NCI-H226 (cell line): ENCODE results near the gene CELSR1.
"Not testable (repeated sequence)": the region's sequence is repeated elsewhere in the genome, so short reads cannot be mapped to it uniquely, and the experiment has no call there.

Source experiments
- DNase-seq: peaks from one replicate; pipeline ENCODE4 v3.0.0-alpha.2; 2015

Gene CELSR1

DNA sequence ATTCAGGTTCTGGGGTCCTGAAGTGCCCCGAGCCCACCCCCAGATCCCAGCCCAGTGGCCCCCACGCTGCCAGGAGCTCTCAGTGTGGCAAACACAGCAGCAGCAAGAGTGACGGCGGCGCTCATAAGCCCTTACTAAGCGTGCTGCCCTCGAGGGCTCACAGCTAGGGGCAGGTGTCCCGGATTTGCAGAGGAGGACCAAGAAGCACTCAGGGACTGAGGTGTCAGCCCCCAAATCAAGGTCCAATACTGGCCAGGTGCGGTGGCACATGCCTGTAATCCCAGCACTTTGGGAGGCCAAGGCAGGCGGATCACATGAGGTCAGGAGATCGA lies 25.4 kb downstream of the CELSR1 start:
- no peak for DNase-seq

DNA sequence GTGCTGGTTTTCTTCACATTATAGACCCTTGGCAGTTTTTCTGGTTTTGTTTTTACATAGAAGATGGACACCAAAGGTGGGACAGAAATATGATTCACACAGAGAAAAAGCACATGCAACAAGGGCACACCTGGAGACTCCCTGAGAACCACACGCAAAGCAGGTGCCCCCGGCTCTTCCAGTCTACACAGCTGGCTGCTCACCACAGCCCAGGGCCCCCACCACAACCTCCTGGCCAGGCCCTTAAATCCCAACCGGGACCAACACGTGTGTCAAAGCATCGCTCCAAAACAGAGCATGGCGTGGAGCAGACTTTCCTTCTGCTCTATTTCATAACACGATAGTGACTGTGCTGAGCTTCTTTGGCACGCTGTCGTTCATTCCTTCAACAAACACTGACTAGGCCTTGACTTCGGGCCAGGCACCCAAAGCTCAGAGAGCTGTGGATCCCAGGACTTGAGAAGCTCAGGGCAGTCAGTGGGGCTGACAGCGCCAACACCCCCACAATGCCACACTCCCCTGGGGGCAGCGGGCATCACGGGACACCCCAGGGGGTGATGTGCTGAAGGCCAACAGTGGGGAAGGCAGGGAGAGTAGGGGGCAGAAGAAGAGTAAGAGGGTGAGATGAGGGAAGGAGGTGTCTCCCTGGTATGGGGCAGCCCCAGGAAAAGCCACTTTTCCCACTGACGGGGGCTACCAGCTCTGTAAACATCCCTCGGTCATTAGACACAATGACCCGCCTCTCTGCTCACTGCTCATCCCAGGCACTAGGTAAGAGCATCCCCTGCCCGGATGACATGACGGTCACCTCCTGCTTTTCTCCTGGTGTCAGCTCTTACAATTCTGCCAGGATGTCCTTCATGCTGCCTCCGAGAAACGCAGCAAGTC lies 26.0 kb downstream of the CELSR1 start:
- no peak for DNase-seq

DNA sequence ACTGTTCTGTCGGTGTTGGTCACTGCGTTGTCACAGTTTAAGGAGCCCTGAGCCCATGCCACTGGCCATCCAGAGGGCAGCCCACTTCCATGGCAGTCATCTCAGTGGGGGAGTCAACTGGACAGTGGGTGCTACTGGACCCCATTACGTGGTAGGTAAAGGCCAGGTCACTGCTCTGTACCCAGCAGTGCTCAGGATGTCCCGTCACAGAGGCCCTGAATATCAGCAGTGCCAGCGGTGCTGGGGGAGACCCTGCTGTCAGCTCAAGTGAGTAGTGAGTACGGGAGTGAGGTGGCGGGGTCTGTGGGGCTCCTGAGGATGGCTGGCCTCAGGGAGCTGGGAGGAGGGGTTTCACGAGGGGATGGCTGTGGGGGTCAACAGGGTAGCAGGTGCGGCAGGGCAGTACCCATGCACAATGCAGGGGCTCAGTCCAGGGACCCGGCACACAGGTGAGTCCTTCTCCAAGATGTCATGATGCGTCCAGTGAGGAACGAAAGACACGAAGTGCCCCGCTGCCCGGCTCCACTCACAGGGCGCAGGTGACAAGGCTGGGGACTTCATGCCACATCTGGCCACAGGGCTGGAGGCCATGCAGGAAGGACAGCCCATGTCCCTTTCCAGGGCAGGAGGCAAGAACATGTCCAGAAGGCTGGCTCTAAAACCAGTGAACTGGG lies 27.9 kb downstream of the CELSR1 start:
- no peak for DNase-seq

DNA sequence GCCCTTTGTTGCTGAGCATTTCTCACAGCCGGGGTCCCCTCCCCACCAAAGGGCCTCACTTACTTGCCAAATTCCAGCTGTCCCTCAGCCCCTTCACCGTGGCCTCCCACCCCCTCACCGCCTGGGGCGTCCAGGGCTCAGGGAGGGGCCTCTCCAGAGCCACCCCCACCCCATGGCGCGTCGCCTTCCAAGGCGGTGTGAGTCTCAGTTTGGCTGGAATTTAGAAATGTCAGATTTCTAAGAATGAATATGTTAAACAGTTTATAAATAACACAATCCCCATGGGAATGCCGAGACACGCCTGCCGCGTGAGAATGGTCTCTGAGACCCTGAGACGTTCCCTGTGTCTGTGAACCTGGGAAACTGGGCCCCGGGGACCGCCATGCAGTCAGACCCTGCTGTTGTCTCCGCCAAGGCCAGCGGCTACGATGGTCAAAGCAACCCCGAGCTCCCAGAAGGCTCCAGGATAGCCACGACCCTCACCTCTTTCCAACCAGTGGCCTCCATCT lies 28.9 kb downstream of the CELSR1 start:
- no peak for DNase-seq

DNA sequence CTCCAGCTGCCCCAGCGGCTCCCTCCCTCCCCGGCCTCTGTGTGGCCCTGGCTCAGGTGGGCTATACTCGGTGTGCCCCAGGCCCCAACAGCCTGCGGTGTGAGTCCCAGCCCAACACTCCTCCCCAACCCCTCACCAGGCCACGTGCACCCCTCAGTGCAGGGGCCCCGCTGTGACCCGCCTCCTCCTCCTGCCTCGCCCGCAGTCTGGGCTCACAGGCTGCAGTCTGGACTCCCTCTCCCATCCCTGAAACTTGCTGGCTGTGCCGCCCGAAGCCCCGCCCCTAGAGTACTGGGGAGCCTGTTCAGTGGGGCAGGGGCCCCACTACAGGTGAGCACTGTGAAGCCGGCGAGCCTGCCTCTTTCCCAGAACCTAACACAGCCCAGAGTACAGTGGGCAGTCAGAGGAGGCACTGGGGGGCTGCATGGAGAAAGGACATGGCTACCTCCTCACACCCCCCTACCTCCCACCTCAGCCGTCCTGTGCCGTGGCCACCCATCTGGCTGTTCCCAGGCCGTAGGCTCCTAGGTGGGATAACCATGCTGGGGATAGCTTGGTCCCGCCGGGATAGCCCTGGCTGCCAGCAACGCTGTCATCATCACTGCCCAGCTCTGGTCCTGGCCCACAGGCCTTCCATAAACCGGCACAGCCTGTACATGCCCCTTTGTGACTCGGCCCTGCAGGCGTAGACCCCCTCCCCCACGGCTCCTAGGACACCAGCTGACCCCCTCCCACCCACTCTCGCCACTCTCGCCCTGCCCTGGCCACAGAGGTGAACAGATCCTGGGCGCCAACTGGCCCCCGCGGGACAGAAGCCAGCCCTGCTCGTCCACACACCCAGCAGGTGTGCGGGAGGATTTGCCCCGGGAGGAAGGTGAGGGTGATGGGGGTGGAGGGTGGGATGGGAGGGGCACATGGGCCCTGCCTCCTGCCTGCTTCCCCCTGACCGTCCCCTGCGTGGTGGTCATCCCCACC lies 29.7 kb downstream of the CELSR1 start:
- DNase-seq = no peak

DNA sequence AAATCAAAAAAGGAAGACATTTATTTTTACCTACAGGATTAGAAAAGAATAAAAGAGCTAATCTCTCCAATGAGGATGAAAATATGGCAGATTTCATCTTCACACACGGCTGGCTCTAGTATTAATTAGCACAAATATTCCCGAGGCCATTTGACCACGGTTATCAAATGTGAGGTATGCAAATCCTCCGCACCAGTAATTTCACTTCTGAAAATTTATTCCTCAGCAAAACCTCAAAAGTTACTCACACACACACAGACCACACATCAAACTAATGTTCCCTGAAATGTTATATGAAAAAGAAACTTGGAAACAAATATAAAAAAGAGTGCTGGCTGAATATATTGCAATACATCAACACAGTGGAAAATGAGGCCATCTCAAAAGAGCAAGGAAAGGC lies 32.8 kb downstream of the CELSR1 start:
- no peak for DNase-seq

DNA sequence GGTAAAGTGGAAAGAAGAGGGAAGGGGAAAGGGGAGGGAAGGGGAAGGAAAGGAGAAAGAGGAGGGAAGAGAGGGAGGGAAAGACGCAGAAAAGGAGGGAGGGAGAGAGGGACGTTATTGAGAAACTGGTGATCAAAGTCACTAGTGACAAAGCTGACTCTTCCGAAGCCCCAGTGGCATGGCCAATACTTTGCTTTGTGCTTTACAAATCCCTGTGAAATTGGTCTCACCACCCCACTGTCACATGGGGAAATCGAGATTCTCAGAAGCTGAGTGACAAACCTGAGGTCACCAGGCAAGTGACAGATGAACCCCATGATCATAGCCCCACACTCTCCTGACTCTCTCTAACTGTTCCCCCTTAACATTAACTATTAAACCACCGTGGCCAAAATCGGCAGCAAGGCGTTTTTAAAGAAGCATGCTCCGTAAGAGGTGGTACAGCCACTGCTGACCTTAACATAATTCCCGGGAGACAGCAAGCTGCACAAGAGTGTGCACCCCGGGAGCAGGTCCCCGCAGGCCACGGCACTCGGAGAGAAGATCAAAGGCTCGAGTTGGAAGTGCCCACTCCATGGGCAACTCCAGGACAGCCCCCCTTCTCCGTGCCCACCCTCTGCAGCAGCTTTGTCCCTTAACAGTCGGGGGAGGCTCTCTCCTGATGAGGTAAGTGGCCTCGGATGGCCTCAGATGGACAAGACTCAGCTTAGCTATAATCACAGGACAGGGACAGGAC lies 34.8 kb downstream of the CELSR1 start:
- no peak for DNase-seq

DNA sequence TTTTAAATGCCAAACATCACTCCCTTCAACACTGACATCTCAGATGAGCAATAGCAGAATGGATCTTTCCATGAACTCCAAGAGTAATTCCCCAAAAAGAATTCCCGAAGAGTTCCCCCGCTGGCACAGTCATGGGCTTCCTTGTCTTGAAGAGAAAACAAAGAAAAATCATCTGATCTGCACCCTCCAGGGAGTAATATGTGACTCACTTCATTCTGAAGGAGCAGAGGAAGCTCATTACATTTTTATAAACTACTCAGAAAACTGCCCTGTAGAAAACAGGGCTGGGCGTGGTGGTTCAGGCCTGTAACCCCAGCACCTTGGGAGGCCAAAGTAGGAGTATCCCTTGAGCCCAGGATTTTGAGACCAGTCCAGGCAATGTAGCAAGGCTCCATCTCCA lies 35.7 kb downstream of the CELSR1 start:
- peak; percentile 71 for DNase-seq

DNA sequence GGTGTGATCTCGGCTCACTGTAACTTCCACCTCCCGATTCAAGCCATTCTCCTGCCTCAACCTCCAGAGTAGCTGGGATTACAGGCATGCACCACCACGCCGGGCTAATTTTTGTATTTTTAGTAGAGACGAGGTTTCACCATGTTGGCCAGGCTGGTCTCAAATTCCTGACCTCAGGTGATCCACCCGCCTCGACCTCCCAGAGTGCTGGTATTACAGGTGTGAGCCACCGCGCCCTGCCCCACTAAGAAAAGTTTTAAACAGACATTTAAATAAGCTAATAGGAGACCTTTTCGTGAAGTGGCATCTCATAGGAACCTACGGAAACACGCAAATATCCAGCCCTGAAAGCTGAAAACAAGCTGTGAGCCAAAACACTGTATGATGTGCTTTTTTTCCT lies 36.2 kb downstream of the CELSR1 start:
- not testable (repeated sequence) for DNase-seq

DNA sequence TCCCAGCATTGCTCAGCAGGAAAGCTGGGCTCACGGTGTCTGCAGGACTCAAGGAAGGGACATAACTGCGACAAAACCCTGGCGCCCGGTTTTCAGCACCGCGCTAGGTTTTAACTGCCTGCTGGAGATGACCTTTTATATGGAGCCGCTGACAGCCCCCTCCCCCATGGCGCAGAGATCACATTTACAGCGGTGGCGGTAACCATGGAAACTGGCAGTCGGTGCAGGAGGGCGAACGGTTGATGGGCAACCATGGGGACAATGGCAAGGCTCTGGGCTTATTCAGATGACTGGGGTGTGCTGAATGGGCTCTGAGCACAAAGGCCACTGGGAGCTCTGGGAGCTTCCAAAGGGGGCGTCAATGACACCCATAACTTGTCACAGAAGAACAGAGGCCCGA lies 37.2 kb downstream of the CELSR1 start:
- DNase-seq = no peak

DNA sequence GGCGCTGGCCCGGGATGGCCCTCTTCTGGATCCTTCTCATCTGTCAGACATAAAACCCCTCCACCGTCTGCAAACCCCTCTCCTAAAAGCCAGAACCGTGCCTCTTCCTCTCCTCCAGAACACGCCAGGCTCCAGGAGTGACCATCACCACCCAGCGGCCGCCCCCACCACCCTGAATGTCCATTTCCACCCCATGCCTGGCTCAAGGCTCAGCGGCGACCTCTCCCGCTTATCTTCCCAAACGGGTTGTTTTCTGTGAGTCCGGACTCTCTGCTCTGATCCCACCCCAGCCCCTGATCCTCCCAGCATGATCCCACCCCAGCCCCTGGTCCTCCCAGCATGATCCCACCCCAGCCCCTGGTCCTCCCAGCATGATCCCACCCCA lies 37.6 kb downstream of the CELSR1 start:
- no peak for DNase-seq

DNA sequence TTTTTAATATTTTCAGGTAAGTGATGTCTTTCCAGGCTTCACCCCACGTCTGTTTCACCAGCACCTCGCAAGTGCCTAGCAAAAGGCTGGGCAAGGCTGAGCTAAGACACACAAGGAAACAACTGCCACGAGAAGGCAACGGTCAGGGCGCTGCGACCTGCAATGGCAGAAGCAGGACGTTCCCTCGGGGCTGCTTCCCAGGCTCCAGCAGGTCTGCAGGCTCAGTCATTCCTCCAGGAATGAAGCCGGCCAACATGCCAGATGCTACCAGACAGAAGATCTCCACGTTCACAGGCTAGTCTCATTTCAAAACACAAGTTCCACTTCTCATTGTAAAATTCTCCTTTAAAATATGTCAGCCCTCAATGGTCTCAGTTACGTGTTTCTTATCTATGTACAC lies 45.5 kb downstream of the CELSR1 start:
- no peak for DNase-seq

DNA sequence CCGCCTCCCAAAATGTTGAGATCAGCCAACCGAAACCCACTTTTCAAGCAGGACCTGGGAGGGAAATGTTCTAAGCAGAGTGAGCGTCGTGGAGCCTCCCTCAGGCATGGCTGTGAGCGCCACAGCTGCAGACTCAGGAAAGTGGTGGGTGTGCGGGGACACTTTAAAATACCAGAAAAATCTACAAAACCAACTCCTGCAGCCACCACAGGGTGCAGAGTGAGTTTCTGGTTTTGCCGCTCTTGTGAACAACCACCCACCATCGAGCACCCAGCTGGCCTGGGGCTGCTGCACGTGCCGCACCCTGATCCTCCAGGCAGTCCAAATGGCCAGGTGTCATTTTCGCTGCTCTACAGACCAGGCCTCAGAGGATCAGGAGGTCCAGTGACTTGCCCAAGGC lies 46.9 kb downstream of the CELSR1 start:
- DNase-seq = no peak

DNA sequence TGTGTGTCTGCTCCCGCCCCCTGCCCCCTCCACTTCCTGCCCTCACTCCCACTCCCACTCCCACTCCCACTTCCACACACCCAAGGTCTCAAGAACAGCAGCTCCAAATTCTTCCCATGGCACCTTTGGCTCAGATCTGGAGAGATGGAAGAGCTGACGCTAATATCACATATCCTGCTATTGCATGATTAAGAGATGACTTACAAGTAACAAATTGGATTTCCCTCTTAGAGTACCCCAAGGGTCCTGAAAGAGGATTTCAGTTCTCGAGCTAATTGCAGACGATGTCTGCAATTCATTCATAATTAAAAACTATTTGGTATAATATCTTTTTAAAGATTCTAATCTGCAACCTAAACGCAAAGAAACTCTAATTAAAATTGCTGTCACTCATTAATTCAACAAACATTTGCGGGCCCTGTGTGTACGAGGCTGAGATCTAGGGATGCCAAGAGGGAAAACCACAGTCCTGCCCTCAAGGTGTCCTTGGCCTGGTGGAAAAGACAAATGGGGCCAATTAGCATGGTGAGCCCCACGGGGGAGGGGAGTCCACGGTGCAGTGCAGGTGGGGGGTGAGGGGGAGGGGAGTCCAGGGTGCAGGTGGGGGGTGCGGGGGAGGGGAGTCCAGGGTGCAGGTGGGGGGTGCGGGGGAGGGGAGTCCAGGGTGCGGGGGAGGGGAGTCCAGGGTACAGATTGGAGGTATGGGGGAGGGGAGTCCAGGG lies 50.3 kb downstream of the CELSR1 start:
- DNase-seq = no peak

DNA sequence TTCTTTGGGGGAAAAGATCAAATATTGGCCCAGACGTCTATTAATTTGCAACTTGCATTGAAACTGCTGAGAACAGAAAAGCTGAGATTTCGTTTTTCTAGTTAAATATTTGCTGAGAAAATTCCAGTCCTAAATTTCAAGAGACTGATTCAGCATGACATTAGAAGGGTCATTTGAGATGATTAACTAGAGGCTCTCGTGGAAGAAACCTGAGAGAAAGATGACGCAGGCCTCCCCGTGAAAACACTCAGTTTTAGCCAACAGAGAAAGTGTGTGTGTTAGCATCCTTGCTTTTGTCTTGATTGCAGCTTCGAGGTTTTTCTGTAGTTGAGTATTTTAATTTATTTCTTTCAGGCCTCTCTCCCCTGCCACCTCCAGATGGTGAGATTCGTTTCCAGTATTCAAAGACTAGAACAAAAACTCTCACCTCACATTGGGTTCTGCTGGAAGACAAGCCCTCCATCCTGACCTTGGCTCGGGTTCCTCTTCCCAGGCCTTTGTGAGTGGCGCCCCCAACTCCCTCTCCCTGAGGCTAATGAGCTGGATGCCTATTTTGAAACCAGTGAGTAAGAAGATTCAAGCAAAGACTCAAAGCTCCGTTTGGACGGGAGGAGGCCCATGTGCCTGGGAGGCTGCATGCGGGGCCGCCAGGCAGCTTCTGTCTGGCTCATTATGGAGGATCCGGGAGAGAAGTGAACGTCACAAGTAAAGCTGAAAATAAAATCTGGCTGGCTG lies 52.4 kb downstream of the CELSR1 start:
- no peak for DNase-seq

DNA sequence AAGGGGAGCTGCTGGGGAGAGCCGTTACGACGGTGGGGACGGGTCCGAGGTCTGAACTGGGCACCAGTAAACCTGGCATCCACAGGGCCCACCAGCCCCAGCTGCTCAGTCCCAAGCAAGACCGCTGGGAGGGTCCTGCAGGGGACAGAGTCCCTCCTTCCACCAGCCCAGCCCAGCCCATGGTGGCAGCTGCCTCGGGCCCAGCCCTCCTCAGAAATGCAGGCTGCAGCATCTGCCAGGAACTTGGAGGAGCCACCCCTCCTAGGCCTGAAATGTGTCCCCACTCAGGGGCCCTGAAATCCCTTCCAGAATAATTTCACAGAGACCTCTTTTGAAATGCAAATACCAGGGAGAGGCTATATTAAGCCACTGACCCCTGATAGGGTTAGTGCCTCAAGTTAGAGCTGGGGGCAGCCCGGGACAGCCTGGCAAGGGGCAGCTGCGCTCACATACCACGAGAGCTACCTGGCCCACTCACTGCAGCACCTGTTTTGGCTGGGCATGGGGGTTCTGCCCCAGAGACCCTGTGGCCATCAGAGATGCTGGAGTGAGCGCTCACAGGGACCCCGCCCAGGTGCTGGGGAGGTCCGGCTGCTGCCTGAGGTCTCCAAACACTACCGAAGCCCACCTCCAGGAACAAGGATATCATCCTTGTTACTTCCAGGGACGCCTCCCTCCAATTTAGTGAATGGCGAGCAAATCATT lies 53.1 kb downstream of the CELSR1 start:
- DNase-seq = no peak

DNA sequence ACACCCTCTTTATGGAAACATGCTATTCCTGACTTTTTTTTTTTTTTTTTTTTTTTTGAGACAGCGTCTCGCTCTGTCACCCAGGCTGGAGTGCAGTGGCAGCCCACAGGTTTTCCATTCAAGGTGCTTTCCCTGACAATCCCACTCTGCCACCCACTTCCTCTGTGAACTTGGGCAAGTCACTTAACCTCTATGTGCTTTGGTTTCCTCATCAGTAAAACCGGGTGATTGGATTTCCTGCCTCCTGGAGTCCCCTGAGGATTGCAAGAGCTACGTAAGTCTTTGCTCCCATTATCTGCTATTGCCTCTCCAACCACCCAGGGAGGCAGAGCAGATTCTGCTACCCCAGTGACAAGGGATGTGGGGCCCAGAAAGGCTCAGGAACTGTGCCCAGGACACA lies 54.1 kb downstream of the CELSR1 start:
- DNase-seq = no peak

DNA sequence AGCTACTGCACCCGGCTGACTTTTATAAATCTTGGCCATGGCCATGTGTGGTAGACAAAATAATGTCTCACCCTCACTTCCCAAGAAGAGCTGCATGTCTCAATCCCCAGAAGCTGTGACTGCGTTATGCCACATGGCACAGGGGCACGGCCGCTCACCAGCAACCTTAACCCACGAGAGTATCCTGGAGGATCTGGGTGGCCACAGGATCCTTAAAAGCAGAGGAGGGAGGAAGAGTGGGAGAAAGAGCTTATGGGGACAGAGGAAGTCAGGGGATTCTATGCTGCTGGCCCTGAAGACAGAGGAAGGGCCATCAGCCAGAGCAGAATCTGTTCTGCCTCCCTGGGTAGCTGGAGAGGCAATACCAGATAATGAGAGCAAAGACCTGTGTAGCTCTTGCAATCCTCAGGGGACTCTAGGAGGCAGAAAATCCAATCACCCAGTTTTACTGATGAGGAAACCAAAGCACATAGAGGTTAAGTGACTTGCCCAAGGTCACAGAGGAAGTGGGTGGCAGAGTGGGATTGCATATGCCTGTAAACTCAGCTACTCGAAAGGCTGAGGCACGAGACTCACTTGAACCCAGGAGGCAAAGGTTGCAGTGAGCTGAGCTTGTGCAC lies 55.3 kb downstream of the CELSR1 start:
- DNase-seq = no peak

DNA sequence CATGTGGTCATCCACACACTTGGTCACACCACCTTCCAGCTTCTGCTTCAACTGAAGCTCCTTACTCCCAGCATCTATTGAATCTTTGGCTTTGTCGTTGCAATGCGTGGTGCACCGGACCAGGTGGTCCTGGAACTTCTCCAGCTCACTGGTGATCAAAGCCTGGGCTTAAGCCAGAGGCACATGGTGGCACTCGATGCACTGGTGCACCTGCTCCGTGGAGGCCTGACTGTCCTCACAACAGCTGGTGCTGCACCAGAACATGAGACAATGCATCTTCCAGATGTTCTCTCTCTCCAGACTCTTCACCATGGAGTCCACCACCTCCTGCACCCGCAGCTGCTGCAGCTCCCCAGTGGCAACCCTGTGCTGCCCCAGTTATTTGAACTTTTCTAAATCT lies 56.0 kb downstream of the CELSR1 start:
- no peak for DNase-seq

DNA sequence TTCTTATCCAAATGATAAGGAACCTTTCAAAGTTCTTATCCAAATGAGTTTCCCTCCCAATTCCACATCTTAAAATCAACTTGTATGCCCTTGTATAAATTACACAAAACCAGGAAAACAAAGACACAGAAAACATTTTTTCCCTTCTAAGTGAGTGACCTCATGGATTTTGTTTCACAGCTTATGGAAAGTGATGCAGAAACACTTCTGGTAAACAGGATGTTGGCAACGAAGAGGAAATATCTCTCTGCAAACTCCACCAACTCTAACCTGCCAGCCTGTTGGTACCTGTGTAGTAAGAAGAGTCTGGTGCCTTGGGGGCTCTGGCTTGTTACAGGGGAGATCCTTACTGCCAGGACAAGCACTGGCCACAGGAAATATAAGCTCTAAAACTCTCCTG lies 57.0 kb downstream of the CELSR1 start:
- DNase-seq = no peak
